Vagina (tissue), 2 donors: ENCODE measurements around the gene HELZ. TPM values are rescaled to one million over a fixed set of nuclear protein-coding genes. Genes with fewer than 3 reads are reported as not detected.
A peak's percentile ranks its signal among the peaks of the same experiment; 100 is the strongest.

ENCODE experiments used
- DNase-seq, 2 donors: peaks; one replicate each; pipeline ENCODE4 v3.0.0-alpha.2; 2017; ENCODE audit errors: extremely low spot score in 2 of 2
- H3K27ac ChIP-seq: fragments of 200-600 bp; sonication (generic); one replicate; pipeline ENCODE4 v1.5.1; 2019
- H3K27me3 ChIP-seq: fragments of 200-600 bp; sonication (generic); one replicate; pipeline ENCODE4 v1.5.1; 2019
- H3K36me3 ChIP-seq, 2 donors: fragments of 200-600 bp; sonication (generic); one replicate each; pipeline ENCODE4 v1.5.1; 2017 to 2019
- H3K4me1 ChIP-seq: fragments of 200-600 bp; sonication (generic); one replicate; pipeline ENCODE4 v1.5.1; 2019
- H3K4me3 ChIP-seq, 2 donors: fragments of 200-600 bp; sonication (generic); 1 replicate in 1 of 2; 2 replicates in 1 of 2; pipeline ENCODE4 v1.5.1; 2016 to 2019
- H3K9me3 ChIP-seq: fragments of 200-600 bp; sonication (generic); one replicate; pipeline ENCODE4 v1.5.1; 2019
- POLR2A ChIP-seq, 2 donors: fragments of 450-650 bp; IDR thresholded peaks; one replicate each; pipeline ENCODE4 v1.6.1; 2017; ENCODE audit warnings: antibody characterized with exemption in 2 of 2, mild to moderate bottlenecking in 2 of 2, moderate library complexity in 2 of 2
- POLR2AphosphoS5 ChIP-seq, 2 donors: sonication (generic); formaldehyde crosslinking; IDR thresholded peaks; one replicate each; pipeline ENCODE4 v1.9.0; 2017; ENCODE audit warnings: antibody characterized with exemption in 2 of 2, mild to moderate bottlenecking in 2 of 2, low read depth in 1 of 2; ENCODE audit not compliant: insufficient read depth in 1 of 2
- intact Hi-C: fragments of 100-400 bp; cut with DNase I; formaldehyde crosslinking; loops from one replicate; pipeline ENCODE4 v1.15.1; 2023
- total RNA-seq: library from RNA; depleted of rRNA; stranded (reverse); fragments of >200 nt; gene quantifications from one replicate; pipeline ENCODE4 v1.2.3, GENCODE V29; 2016
- TF ChIP-seq, protein P1 (sequence below), 3 experiments: fragments of 450-650 bp in 2 of 3; fragments of 200-600 bp in 1 of 3; sonication (generic) in 1 of 3; IDR thresholded peaks; one replicate each; pipeline ENCODE4 v1.5.1; 2017 to 2019; ENCODE audit warnings: antibody characterized with exemption in 3 of 3, mild to moderate bottlenecking in 2 of 3, moderate library complexity in 2 of 3

HELZ gene, protein sequence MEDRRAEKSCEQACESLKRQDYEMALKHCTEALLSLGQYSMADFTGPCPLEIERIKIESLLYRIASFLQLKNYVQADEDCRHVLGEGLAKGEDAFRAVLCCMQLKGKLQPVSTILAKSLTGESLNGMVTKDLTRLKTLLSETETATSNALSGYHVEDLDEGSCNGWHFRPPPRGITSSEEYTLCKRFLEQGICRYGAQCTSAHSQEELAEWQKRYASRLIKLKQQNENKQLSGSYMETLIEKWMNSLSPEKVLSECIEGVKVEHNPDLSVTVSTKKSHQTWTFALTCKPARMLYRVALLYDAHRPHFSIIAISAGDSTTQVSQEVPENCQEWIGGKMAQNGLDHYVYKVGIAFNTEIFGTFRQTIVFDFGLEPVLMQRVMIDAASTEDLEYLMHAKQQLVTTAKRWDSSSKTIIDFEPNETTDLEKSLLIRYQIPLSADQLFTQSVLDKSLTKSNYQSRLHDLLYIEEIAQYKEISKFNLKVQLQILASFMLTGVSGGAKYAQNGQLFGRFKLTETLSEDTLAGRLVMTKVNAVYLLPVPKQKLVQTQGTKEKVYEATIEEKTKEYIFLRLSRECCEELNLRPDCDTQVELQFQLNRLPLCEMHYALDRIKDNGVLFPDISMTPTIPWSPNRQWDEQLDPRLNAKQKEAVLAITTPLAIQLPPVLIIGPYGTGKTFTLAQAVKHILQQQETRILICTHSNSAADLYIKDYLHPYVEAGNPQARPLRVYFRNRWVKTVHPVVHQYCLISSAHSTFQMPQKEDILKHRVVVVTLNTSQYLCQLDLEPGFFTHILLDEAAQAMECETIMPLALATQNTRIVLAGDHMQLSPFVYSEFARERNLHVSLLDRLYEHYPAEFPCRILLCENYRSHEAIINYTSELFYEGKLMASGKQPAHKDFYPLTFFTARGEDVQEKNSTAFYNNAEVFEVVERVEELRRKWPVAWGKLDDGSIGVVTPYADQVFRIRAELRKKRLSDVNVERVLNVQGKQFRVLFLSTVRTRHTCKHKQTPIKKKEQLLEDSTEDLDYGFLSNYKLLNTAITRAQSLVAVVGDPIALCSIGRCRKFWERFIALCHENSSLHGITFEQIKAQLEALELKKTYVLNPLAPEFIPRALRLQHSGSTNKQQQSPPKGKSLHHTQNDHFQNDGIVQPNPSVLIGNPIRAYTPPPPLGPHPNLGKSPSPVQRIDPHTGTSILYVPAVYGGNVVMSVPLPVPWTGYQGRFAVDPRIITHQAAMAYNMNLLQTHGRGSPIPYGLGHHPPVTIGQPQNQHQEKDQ (N-terminal part only)
- 31.4 TPM for total RNA-seq

DNA sequence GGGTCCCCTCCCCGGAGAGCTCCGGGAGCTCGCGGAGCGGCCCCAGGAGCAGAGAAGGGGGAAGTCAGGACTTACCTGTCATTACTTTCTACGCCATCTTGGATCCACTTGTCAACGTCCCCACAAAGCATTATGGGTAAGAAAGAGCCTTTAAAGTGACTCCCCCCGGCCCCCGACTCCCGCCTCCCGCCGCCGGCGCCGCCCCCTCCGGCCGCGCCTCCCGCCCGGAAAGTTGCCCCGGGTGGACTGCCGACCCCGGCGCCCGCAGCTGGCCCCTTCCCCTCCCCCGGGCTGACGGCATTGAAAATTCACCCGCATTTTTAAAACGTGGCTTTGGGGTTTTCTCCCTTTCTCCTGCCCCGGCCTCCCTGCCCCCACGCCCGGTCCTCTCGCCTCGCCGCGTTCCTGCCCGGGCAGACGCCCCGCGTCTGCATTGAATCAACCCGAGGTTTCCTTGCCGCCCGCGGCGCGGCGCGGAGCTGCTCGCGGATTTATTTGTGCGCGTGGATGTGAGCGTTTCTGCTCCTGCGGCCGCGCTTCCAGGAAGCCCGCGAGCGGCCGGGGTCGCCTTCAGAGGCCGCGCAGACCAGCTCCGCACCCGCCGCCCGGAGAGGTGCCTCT, at the start of gene HELZ:
Gene HELZ (minus strand): TSS at position 124 of the 621 bp plus-strand sequence. CDS start 26,392 bp downstream, outside the sequence.
- H3K9me3 ChIP-seq = no peaks in the 10 kb centered on the region
- H3K4me3 ChIP-seq = peak within 1 kb of the TSS; percentile 81 to 88
- no peaks in the 10 kb centered on the region for H3K27me3 ChIP-seq
- no peak for DNase-seq
- intact Hi-C loops = loop anchor here (5.0 kb wide), 1 partner anchor 1743 kb away; no protein-coding TSS in a partner anchor
- TF ChIP-seq POLR2AphosphoS5 (IDR thresholded peaks at IDR 0.05; ENCODE audit: insufficient read depth in 1 of 2, low read depth in 1 of 2) = peak in 1 of 2 donors; percentile 45
- TF ChIP-seq, protein P1, sequence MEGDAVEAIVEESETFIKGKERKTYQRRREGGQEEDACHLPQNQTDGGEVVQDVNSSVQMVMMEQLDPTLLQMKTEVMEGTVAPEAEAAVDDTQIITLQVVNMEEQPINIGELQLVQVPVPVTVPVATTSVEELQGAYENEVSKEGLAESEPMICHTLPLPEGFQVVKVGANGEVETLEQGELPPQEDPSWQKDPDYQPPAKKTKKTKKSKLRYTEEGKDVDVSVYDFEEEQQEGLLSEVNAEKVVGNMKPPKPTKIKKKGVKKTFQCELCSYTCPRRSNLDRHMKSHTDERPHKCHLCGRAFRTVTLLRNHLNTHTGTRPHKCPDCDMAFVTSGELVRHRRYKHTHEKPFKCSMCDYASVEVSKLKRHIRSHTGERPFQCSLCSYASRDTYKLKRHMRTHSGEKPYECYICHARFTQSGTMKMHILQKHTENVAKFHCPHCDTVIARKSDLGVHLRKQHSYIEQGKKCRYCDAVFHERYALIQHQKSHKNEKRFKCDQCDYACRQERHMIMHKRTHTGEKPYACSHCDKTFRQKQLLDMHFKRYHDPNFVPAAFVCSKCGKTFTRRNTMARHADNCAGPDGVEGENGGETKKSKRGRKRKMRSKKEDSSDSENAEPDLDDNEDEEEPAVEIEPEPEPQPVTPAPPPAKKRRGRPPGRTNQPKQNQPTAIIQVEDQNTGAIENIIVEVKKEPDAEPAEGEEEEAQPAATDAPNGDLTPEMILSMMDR (IDR thresholded peaks at IDR 0.05) = no peak
- H3K36me3 ChIP-seq = no peaks in the 10 kb centered on the region
- peaks cover 49% of the 10 kb centered on the region for H3K4me1 ChIP-seq
- peak within 1 kb of the TSS; percentile 94 for H3K27ac ChIP-seq

- Histone ChIP-seq H3K27ac (no peak overlapping the region), H3K4me3 (no peak overlapping the region), H3K27me3 (no peaks in the 10 kb centered on the region), H3K9me3 (no peaks in the 10 kb centered on the region), H3K36me3 (no peaks in the 10 kb centered on the region), H3K4me1 (peaks cover 18% of the 10 kb centered on the region)
- intact Hi-C loops = no loop called here
- DNase-seq = no peak
- no peak for TF ChIP-seq POLR2AphosphoS5 (IDR thresholded peaks at IDR 0.05; ENCODE audit: insufficient read depth in 1 of 2, low read depth in 1 of 2)
- TF ChIP-seq, protein P1 (IDR thresholded peaks at IDR 0.05) = peak; percentile 20 to 71 (median 56)
These were observed 48.5 kb upstream of the HELZ start for GRCh38 chr17:67293251-67294203.

- Histone ChIP-seq H3K36me3 (no peaks in the 10 kb centered on the region), H3K4me1 (peaks cover 18% of the 10 kb centered on the region), H3K9me3 (no peaks in the 10 kb centered on the region), H3K27ac (no peak overlapping the region), H3K4me3 (no peak overlapping the region), H3K27me3 (no peaks in the 10 kb centered on the region)
- intact Hi-C loops = no loop called here
- no peak for DNase-seq
- TF ChIP-seq POLR2AphosphoS5 (IDR thresholded peaks at IDR 0.05; ENCODE audit: insufficient read depth in 1 of 2, low read depth in 1 of 2) (no peak), POLR2A (IDR thresholded peaks at IDR 0.05) (no peak)
- TF ChIP-seq, protein P1 (IDR thresholded peaks at IDR 0.05) = no peak
These were observed 45.8 kb upstream of the HELZ start for GRCh38 chr17:67290711-67291291.

DNA sequence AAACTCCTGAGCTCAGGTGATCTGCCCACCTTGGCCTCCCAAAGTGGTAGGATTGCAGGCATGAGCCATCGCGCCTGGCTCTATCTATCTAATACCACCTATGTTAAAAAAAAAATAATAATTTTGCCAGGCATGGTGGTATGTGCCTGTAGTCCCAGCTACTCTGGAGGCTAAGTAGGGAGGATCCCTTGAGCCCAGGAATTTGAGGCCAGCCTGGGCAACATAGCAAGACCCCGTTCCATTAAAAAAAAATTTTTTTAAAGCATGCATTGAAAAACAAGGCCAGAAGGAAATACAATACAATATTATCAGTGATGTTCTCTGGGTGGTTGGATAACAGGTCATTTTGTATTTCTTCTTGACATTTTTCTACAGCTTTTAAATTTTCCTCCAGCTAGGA, 45.2 kb upstream of the HELZ start:
- intact Hi-C loops = no loop called here
- no peak for DNase-seq
- Histone ChIP-seq H3K27ac (no peak overlapping the region), H3K4me1 (peaks cover 18% of the 10 kb centered on the region), H3K9me3 (no peaks in the 10 kb centered on the region), H3K4me3 (no peak overlapping the region), H3K27me3 (no peaks in the 10 kb centered on the region), H3K36me3 (no peaks in the 10 kb centered on the region)
- TF ChIP-seq POLR2A (IDR thresholded peaks at IDR 0.05) = no peak
- TF ChIP-seq POLR2AphosphoS5 (IDR thresholded peaks at IDR 0.05; ENCODE audit: insufficient read depth in 1 of 2, low read depth in 1 of 2) = no peak
- TF ChIP-seq, protein P1 (IDR thresholded peaks at IDR 0.05) = no peak
